ENCODE results near the gene TCERG1.

- no peak for TF ChIP-seq POLR2AphosphoS5 (IDR thresholded peaks at IDR 0.05)
- no peak for TF ChIP-seq POLR2A (IDR thresholded peaks at IDR 0.05)
Observed at GRCh38 chr5:146461319-146461718, 14.2 kb downstream of the TCERG1 start.
